NCI-H2081 treated with DMSO at 0.1 percent for 48 hours (cell line): Measurements from ENCODE around the gene MRPL21.

Experiments used
- DNase-seq: peaks from one replicate; lab custom pipeline; 2025; lab: John Stamatoyannopoulos, UW

The MRPL21 gene

GRCh38 chr11:68935066-68935465, 31.4 kb upstream of the MRPL21 start:
- DNase-seq, result no peak

- no peak for DNase-seq
Observed at GRCh38 chr11:68934666-68935065, 31.0 kb upstream of the MRPL21 start.

- no peak for DNase-seq
Observed at GRCh38 chr11:68934321-68934645, 30.7 kb upstream of the MRPL21 start.

GRCh38 chr11:68933605-68934320, 30.1 kb upstream of the MRPL21 start:
- peak; percentile 22 for DNase-seq

GRCh38 chr11:68932933-68933577, 29.4 kb upstream of the MRPL21 start:
- no peak for DNase-seq

- DNase-seq, result no peak
Observed at GRCh38 chr11:68932358-68932757, 28.7 kb upstream of the MRPL21 start.

GRCh38 chr11:68931911-68932310, 28.3 kb upstream of the MRPL21 start:
- no peak for DNase-seq

GRCh38 chr11:68930991-68931855, 27.6 kb upstream of the MRPL21 start:
- no peak for DNase-seq

- DNase-seq, result no peak
Observed at GRCh38 chr11:68929706-68930570, 26.3 kb upstream of the MRPL21 start.

GRCh38 chr11:68929135-68929534, 25.5 kb upstream of the MRPL21 start:
- DNase-seq, result no peak

- no peak for DNase-seq
Observed at GRCh38 chr11:68928136-68928880, 24.7 kb upstream of the MRPL21 start.

- no peak for DNase-seq
Observed at GRCh38 chr11:68927280-68928135, 23.9 kb upstream of the MRPL21 start.

GRCh38 chr11:68925611-68926010, 22.0 kb upstream of the MRPL21 start:
- DNase-seq, result no peak

- no peak for DNase-seq
Observed at GRCh38 chr11:68924073-68924925, 20.7 kb upstream of the MRPL21 start.

GRCh38 chr11:68923614-68924013, 20.0 kb upstream of the MRPL21 start:
- no peak for DNase-seq

GRCh38 chr11:68916439-68916838, 12.8 kb upstream of the MRPL21 start:
- DNase-seq, result no peak

- no peak for DNase-seq
Observed at GRCh38 chr11:68914761-68915160, 11.1 kb upstream of the MRPL21 start.

GRCh38 chr11:68913188-68913587, 9.6 kb upstream of the MRPL21 start:
- no peak for DNase-seq

- DNase-seq, result no peak
Observed at GRCh38 chr11:68912254-68912653, 8.6 kb upstream of the MRPL21 start.
